ENCODE measurements around the gene PTPRK.

DNA sequence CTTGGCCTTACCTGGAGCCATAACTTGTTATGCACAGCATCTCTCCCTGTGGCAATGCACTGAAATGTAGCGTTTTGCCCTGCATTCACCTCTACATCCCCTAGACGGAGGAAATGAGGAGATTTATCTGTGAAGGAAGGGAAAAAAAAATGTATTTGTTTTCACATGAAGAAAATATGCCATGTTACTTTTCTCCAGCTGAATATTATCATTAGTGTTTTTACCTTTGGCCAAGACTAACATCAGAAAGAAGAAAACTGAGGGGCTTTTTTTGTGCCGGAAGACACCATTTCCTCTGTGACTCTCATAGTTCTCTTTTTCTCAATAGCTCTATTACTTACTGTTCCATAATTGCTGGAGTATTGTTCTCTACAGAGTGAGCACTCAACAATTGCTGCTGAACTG, 280.4 kb downstream of the PTPRK start:
- TF ChIP-seq TAF1 (IDR thresholded peaks at IDR 0.05; ENCODE audit: low read depth, low read length): no peak
- TF ChIP-seq POLR2A (IDR thresholded peaks at IDR 0.05; ENCODE audit: low read depth, low read length): no peak
- TF ChIP-seq SPI1 (IDR thresholded peaks at IDR 0.05; ENCODE audit: low read depth, low read length): no peak

Measured in GM12891 (cell line).